GM20000 (cell line): ENCODE results near the gene DLX4.
A peak's percentile ranks its signal among the peaks of the same experiment; 100 is the strongest.

Experiments used
- DNase-seq: peaks from one replicate; pipeline ENCODE4 v3.0.0; 2012; ENCODE audit warnings: low spot score
- TF ChIP-seq, protein P1 (sequence below): IDR thresholded peaks from 2 replicates; pipeline ENCODE4 v1.5.1; 2012; ENCODE audit warnings: mild to moderate bottlenecking, control low read depth; ENCODE audit errors: extremely low read depth, missing control alignments

The DLX4 gene

DNA sequence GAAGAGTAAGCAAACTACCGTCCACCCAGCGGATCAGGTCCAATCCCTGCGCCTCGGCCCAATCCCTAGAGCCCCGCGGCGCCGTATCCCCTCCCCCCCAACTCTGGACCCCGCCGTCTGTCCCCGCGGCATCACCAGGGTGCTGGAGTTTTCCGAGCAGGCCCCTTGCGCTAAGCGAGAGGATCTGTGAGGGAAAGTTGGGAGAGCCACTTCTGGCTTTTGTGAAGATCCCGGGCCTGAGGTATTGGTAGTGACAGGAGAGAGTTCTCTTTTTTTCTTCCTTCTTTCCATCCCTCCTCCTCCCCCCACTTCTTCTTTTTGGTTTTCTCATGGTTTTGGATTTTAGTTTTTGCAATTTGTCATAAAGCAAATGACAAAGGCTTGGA is 3.5 kb upstream of the DLX4 start:
- TF ChIP-seq, protein P1, sequence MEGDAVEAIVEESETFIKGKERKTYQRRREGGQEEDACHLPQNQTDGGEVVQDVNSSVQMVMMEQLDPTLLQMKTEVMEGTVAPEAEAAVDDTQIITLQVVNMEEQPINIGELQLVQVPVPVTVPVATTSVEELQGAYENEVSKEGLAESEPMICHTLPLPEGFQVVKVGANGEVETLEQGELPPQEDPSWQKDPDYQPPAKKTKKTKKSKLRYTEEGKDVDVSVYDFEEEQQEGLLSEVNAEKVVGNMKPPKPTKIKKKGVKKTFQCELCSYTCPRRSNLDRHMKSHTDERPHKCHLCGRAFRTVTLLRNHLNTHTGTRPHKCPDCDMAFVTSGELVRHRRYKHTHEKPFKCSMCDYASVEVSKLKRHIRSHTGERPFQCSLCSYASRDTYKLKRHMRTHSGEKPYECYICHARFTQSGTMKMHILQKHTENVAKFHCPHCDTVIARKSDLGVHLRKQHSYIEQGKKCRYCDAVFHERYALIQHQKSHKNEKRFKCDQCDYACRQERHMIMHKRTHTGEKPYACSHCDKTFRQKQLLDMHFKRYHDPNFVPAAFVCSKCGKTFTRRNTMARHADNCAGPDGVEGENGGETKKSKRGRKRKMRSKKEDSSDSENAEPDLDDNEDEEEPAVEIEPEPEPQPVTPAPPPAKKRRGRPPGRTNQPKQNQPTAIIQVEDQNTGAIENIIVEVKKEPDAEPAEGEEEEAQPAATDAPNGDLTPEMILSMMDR, result no peak
- DNase-seq, result no peak

DNA sequence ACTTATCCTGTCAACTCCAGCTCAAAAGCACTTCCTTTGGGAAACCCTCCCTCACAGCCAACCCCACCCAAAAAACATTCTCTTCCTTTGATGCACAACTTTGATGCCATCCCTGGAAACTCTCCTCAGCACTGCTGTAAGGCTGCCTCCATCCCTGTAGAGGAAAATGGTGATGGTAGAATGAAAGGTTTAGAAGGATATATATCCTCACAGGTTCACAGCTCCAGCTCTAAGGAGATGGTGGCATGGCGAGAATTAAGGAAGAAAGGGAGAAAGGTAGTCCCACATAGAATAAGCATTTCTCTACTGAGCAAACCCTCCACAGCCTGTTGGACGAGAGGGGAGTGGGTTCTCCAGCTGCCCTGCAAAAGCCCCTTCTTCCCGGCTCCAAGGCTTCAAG is 2.2 kb upstream of the DLX4 start:
- TF ChIP-seq, protein P1, result no peak
- DNase-seq, result no peak

DNA sequence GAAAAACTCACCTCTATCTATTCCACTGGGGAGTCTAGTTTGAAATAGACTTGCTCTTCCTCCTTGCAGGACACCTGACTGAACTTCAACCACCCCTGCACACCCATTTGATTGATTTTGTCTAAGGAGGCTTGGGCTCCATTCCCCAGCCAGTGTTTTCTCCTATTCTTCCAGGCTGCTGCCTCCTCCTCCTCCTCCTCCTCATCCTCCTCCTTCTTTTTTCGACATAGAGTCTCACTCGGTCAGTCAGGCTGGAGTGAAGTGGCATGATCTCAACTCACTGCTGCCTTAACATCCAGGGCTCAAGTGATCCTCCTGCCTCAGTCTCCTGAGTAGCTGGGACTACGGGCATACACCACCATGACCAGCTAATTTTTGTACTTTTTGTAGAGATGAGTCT is 1.8 kb upstream of the DLX4 start:
- no peak for DNase-seq
- TF ChIP-seq, protein P1, result no peak

DNA sequence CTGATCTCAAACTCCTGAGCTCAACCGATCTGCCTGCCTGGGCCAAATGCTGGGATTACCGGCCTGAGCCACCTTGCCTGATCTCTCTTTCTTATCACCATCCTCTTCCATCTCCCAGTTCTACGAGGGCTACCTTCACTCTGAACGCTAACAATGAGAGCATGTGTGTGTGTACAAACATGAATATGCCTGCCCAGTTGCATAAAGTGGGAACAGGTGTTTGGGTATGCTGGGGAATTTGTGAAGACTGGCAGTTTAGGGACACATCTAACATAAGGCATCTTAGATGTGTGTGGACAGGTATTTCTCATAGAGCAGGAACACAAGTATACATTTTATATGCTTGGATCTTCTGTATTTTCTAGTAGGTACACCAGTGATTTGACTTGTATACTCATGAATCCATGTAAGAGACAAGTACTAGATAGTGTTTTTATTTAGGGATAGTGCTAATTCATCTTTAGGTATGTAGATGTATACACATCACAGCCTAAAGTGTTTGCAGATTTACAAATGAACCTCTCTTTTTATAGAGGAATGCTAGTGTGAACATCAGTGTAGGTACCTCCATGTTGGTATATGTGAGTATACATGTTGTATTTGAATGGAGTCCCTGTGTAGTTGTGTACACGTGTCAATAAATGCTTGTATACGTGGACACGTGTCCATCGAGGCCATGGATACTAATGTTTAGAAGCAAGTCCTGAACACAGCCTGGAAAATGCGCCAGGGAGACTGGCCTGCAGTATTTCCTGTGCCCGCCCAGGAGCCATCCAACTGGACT is 1.2 kb upstream of the DLX4 start:
- TF ChIP-seq, protein P1, result no peak
- DNase-seq, result no peak

DNA sequence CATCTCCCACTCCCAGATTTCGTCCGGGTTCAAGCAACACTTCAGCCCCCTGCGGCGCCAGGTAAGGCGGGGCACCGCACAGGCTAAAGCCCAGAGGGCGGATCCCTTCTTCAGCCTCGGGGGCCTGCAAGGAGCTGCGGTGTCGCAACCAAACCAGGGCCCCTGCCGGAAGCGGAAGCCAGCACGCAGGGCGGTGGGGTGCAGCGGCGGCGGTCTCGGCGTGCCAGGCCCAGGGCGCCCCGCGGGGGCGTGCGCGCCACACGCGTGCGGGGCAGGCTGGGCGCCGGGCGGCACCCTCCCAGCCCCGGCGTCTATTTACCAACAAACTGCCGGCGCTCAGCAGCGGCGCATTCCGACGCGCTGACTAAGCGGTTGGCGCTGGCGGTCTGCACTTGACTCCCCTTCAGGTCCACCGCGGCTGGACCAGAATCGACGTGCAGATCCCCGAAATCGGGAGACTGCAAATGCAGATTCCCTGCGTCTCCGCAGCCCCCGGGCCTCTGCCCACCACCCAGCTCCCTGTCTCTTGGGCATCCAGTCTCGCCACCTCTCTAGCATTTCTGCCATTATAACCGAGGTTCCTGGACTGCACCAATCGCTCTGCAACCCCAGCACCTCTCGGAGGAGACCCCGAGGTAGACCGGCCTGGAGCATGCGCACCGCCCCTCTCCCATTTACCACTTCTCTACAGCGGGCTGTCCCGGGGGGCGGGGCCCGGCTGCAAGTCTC is 421 bp upstream of the DLX4 start:
- peak; percentile 90 for DNase-seq

DNA sequence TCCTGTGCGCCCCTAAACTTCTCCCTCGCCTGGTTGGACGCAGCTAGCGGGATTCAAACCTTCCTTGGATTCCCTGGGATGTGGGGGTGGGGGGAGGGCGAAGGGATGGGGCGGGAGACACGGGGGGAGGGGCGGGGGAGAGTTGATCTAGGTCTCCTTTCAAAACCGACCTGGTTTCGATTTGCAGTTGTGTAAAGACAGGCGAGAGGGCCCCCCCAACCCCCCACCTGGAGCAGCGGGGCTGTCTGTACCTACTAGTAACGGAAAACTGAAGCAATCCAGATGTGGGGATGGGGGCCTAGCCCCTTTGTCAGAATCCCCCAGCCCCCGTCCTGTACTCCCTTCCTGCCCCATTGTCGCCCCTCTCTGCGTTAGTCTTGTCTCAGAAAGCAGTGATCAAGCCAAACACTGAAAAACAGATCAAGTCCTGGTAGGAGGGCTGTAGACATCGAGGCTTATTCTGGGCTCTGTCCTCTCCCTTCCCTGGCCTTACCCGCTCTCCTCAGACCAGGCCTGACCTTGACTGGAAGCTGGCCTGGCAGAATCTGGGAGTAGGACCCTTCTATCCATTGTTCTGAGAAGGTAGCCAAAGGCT is 902 bp downstream of the DLX4 start:
- no peak for DNase-seq
- TF ChIP-seq, protein P1, result no peak

More for the DNA sequence above, 421 bp upstream of the DLX4 start:
- TF ChIP-seq, protein P1, result no peak

DNA sequence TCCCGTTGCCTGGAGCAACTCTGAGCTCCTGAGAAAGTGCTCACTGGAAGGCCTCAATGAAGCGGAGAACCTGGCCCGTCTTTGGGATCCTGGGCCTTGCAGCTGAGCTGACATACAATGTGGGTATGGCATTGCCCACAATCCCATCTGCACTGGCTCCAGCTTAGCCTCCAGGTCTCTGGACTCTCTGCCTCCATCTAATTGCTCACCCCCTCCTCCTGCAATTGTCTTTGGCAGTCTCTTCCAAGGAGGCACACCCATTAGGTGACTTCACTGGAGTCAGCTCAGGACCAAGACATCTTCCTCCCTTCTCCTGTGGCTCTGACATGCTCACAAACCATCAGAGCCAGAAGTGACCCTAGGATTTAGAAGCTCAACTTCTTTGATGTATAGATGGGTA is 1.5 kb downstream of the DLX4 start:
- TF ChIP-seq, protein P1, result no peak
- no peak for DNase-seq
